ENCODE results near the gene LCN10. TPM values are rescaled to one million over a fixed set of nuclear protein-coding genes. Genes with fewer than 3 reads are reported as not detected.

The LCN10 gene
- total RNA-seq, 1 experiment from 2014 or later = not detected

DNA sequence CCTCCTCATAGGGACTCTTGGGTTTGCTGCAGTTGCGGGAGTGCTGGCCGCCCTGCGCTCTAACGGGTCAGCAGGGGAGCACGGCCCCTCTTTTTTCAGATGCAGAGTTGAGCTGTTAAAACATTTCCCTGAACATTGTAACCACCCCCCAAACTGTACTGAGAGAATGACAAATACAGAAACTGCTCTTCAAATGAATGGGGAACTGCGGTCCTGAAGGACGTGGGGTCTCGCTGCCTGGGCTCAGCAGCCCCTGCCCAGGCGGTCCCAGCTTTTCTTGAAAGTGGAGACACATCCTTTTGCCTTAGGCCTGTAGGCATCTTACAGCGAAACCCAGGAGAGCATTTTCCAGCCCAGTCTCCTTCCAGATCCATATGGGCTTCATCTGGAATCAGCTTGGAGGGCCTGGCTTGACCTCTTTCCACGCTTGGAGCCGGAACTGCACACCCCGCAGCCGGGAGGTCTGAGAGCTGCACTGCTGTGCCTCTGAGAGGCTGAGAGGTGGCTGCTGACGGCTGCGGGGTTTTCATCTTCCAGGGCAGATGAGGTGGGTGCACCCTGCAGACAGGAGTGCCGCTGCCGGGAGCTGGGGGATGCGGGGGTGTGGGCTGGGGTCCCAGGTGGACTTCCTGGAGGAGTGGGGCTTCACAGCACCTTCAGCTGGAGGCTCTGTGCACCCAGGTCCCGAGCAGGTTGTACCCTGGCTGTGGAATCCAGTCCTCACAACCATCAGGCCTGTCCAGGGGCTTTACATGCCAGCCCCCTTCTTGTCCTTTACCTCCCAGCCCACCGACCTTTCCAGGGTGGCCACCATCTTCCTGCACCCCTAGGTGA, 54.2 kb downstream of the LCN10 start:
- 0 out of 2 replicates have a peak, but pooled peaks cover 2% of the 10 kb centered on the region for H3K36me3 ChIP-seq
- H3K27me3 ChIP-seq (replicated peaks) = no peaks in the 10 kb centered on the region; the same call in 1 of the 2 replicates
- 0 out of 2 replicates have a peak, but pooled peaks cover 3% of the 10 kb centered on the region for H3K9me3 ChIP-seq (replicated peaks)
- no peak overlapping the region for H3K27ac ChIP-seq
- no peak for DNase-seq (ENCODE audit: low read depth in 1 of 2, low spot score in 2 of 2)
- peaks cover 10% of the 10 kb centered on the region for H3K4me1 ChIP-seq (replicated peaks)
- H3K4me3 ChIP-seq = no peak overlapping the region

Other genes starting within 250 kb of the LCN10 start
- 6.0 and 8.0 TPM in 2 replicates for gene NOTCH1, start 196.9 kb downstream of the LCN10 start, total RNA-seq (2014; rRNA removed; shearing (Covaris generic))
- 0.08 TPM in 1 of 2 replicates, not detected in the other for gene EGFL7, start 80.0 kb downstream of the LCN10 start, total RNA-seq (2014; rRNA removed; shearing (Covaris generic))
- 30.1 and 34.0 TPM in 2 replicates for gene AGPAT2, start 55.5 kb downstream of the LCN10 start, total RNA-seq (2014; rRNA removed; shearing (Covaris generic))
- gene DIPK1B, start 30.4 kb downstream of the LCN10 start, total RNA-seq (2014; rRNA removed; shearing (Covaris generic)) = not detected in 2 replicates
- not detected in 2 replicates for gene LCN6, start 5.6 kb upstream of the LCN10 start, total RNA-seq (2014; rRNA removed; shearing (Covaris generic))
- not detected in 2 replicates for gene LCN8, start 15.3 kb upstream of the LCN10 start, total RNA-seq (2014; rRNA removed; shearing (Covaris generic))
- gene LCN15, start 21.6 kb upstream of the LCN10 start, total RNA-seq (2014; rRNA removed; shearing (Covaris generic)) = not detected in 2 replicates
- gene TMEM141, start 48.4 kb upstream of the LCN10 start, total RNA-seq (2014; rRNA removed; shearing (Covaris generic)) = 33.5 and 44.6 TPM in 2 replicates
- 0.16 TPM in 1 of 2 replicates, not detected in the other for gene CCDC183, start 53.4 kb upstream of the LCN10 start, total RNA-seq (2014; rRNA removed; shearing (Covaris generic))
- gene RABL6, start 65.0 kb upstream of the LCN10 start, total RNA-seq (2014; rRNA removed; shearing (Covaris generic)) = 57.5 and 97.2 TPM in 2 replicates
- gene AJM1, start 99.5 kb upstream of the LCN10 start, total RNA-seq (2014; rRNA removed; shearing (Covaris generic)) = 0.11 and 0.16 TPM in 2 replicates
- gene PHPT1, start 106.5 kb upstream of the LCN10 start, total RNA-seq (2014; rRNA removed; shearing (Covaris generic)) = 64.1 and 70.5 TPM in 2 replicates
- gene MAMDC4, start 109.4 kb upstream of the LCN10 start, total RNA-seq (2014; rRNA removed; shearing (Covaris generic)) = 0.42 and 1.0 TPM in 2 replicates
- gene EDF1, start 123.4 kb upstream of the LCN10 start, total RNA-seq (2014; rRNA removed; shearing (Covaris generic)) = 266 and 387 TPM in 2 replicates
- gene TRAF2, start 143.6 kb upstream of the LCN10 start, total RNA-seq (2014; rRNA removed; shearing (Covaris generic)) = 11.3 and 17.1 TPM in 2 replicates
- 89.0 and 93.8 TPM in 2 replicates for gene FBXW5, start 201.8 kb upstream of the LCN10 start, total RNA-seq (2014; rRNA removed; shearing (Covaris generic))
- not detected in 2 replicates for gene C8G, start 202.3 kb upstream of the LCN10 start, total RNA-seq (2014; rRNA removed; shearing (Covaris generic))
- not detected in 2 replicates for gene LCN12, start 209.3 kb upstream of the LCN10 start, total RNA-seq (2014; rRNA removed; shearing (Covaris generic))
- not detected in 2 replicates for gene PTGDS, start 234.6 kb upstream of the LCN10 start, total RNA-seq (2014; rRNA removed; shearing (Covaris generic))
- gene LCNL1, start 240.1 kb upstream of the LCN10 start, total RNA-seq (2014; rRNA removed; shearing (Covaris generic)) = not detected in 2 replicates
- 14.5 and 15.1 TPM in 2 replicates for gene PAXX, start 249.5 kb upstream of the LCN10 start, total RNA-seq (2014; rRNA removed; shearing (Covaris generic))

Data from SJSA1 (cell line).